22Rv1 (cell line): ENCODE measurements around the gene AP3S2.
"Not testable (repeated sequence)": the region's sequence is repeated elsewhere in the genome, so short reads cannot be mapped to it uniquely, and the experiment has no call there.

Source experiments
- CTCF ChIP-seq: fragments of 450-650 bp; IDR thresholded peaks from 2 replicates; pipeline ENCODE4 v1.5.1; 2017; ENCODE audit warnings: mild to moderate bottlenecking
- ZFX ChIP-seq: fragments of 450-650 bp; IDR thresholded peaks from 2 replicates; pipeline ENCODE4 v1.6.1; 2017; ENCODE audit warnings: antibody characterized with exemption, borderline replicate concordance

GRCh38 chr15:89869490-89869889 is 24.3 kb downstream of the AP3S2 start:
- not testable (repeated sequence) for TF ChIP-seq CTCF, ZFX
